Spinal cord (tissue), 10 donors: ENCODE data around the gene SLC6A12. TPM values are rescaled to one million over a fixed set of nuclear protein-coding genes. Genes with fewer than 3 reads are reported as not detected.

Source experiments
- DNase-seq, 6 donors: peaks; one replicate each; pipeline versions ENCODE4 v3.0.0 to v3.0.0-alpha.2; 2013 to 2015; ENCODE audit warnings: low spot score in 6 of 6, low read depth in 4 of 6
- H3K27ac ChIP-seq: one replicate; pipeline ENCODE4 v1.5.1; 2013; ENCODE audit warnings: low read depth, low read length, control low read depth
- H3K27me3 ChIP-seq: one replicate; pipeline ENCODE4 v1.6.1; 2013; ENCODE audit warnings: low read length; ENCODE audit not compliant: control insufficient read depth, insufficient read depth
- H3K36me3 ChIP-seq: one replicate; pipeline ENCODE4 v1.6.1; 2013; ENCODE audit warnings: low read length; ENCODE audit not compliant: control insufficient read depth, insufficient read depth
- H3K4me1 ChIP-seq: one replicate; pipeline ENCODE4 v1.6.1; 2013; ENCODE audit warnings: low read length; ENCODE audit not compliant: control insufficient read depth, insufficient read depth
- H3K4me3 ChIP-seq: one replicate; pipeline ENCODE4 v1.5.1; 2013; ENCODE audit warnings: low read depth, low read length, control low read depth
- H3K9me3 ChIP-seq: one replicate; pipeline ENCODE4 v1.6.1; 2013; ENCODE audit warnings: low read length; ENCODE audit not compliant: control insufficient read depth, insufficient read depth
- WGBS: methylation state at CpG from one replicate; pipeline ENCODE4 v1.1.5; 2013; ENCODE audit warnings: missing lambda C conversion rate; ENCODE audit not compliant: insufficient coverage; 5-methylcytosine and 5-hydroxymethylcytosine counted together
- polyA plus RNA-seq, 2 donors: library from polyadenylated mRNA; unstranded; fragments of 120-200 nt; gene quantifications; one replicate each; pipeline ENCODE4 v1.2.1, GENCODE V29; 2013; ENCODE audit not compliant: insufficient read length in 2 of 2
- total RNA-seq, 2 donors: library from RNA; depleted of rRNA in 1 of 2; stranded (reverse); fragments of 120-200 nt in 1 of 2; fragments of >200 nt in 1 of 2; gene quantifications; one replicate each; pipeline versions ENCODE4 v1.2.3 to v1.2.4, GENCODE V29; 2013 to 2014
- donor health status: healthy.

The SLC6A12 gene
- total and polyA plus RNA-seq, 4 donors: 17.6 to 91.0 (median 45.3) TPM

DNA sequence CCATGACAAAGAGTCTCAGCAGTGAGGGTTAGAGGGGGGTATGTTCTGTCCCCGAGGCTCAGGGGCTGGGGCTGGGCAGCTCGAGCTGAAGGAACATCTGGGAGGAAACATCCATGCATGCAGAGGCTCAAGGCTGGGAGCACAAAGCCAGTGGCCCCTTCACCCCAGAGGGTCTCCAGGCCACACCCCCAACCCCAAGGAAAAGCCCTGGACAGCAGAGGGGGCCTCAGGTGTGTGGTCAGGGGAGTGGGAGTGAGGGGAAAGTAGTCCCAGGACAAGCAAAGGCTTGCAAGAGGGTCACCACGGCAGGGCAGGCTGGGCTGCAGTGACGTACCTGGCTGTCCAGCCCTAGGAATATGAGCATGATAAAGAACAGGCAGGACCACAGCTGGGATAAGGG, 17.5 kb downstream of the SLC6A12 start:
- DNase-seq: no peak
- Histone ChIP-seq H3K36me3 (no peaks in the 10 kb centered on the region), H3K9me3 (no peaks in the 10 kb centered on the region), H3K4me3 (no peak overlapping the region), H3K27ac (no peak overlapping the region), H3K27me3 (no peaks in the 10 kb centered on the region), H3K4me1 (peaks cover 15% of the 10 kb centered on the region)
- 79% methylated on average over 3 of the region's 4 CpGs for WGBS

DNA sequence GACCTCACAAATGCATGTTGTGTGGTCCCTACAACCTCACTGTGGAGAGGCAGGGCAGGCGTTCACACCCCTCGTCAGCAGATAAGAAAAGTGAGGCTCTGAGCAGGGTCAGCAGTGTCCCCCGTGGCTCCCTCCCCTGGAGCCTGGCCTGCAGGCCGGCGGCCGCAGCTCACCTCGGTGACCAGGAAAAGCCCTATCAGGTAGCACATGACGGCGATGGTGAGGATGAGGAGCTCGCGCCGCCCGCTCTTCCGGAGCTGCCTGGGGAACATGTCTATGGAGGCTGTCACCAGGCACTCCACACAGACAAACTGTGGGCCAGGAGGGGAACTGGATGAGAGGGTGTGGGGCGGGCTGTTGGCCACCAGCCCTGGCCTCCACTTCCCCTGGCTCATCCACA, 18.0 kb downstream of the SLC6A12 start:
- Histone ChIP-seq H3K27ac (no peak overlapping the region), H3K36me3 (no peaks in the 10 kb centered on the region), H3K4me1 (peaks cover 15% of the 10 kb centered on the region), H3K9me3 (no peaks in the 10 kb centered on the region), H3K4me3 (no peak overlapping the region), H3K27me3 (no peaks in the 10 kb centered on the region)
- DNase-seq: no peak
- 95% methylated on average over 13 of the region's 15 CpGs for WGBS

DNA sequence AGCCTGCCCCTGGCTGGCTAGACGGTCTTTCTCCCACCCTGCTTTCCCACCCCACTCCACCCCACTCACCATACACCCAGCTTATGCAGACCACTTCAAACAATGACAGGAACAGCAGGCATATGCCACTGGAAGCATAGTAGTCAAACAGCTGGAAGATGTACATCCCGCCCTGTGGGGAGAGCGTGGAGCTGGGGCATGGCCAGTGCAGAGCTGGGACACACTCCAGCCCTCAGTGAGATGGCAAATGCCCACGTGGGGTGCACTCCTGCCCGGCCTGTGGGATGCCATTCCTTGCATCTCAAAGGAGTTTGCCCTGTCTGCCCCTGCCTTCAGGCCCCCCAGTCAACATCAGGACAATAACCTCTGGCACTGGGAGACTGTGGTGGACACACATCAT, 18.8 kb downstream of the SLC6A12 start:
- H3K4me1 ChIP-seq: peaks cover 15% of the 10 kb centered on the region
- WGBS: 68% methylated on average over 5 of the region's 5 CpGs

DNA sequence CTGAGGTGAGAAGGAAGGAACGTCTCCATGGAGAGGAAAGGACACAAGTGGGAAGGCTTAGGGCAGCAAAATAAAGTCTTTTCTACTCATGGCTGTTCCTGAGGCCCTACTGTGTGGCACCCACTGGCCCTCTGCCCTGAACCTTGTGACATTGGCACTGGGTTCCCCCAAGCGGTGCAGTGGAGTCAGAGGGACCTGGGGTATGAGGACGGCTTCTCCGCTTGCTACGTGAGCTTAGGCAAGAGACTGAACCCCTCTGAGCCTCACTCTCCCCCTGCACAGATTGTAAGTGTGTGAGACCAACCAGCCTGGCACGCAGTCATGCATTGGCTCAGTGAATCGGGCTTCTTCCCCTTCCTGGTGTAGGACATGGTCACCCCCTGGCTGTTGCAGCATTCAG, 19.7 kb downstream of the SLC6A12 start:
- Histone ChIP-seq H3K36me3 (no peaks in the 10 kb centered on the region), H3K27ac (no peak overlapping the region), H3K4me3 (no peak overlapping the region), H3K9me3 (no peaks in the 10 kb centered on the region), H3K4me1 (peaks cover 19% of the 10 kb centered on the region), H3K27me3 (no peaks in the 10 kb centered on the region)
- WGBS: 93% methylated on average over 7 of the region's 7 CpGs
- no peak for DNase-seq

More for the DNA sequence above, 18.8 kb downstream of the SLC6A12 start:
- no peak for DNase-seq
- Histone ChIP-seq H3K9me3 (no peaks in the 10 kb centered on the region), H3K36me3 (no peaks in the 10 kb centered on the region), H3K27ac (no peak overlapping the region), H3K4me3 (no peak overlapping the region), H3K27me3 (no peaks in the 10 kb centered on the region)

DNA sequence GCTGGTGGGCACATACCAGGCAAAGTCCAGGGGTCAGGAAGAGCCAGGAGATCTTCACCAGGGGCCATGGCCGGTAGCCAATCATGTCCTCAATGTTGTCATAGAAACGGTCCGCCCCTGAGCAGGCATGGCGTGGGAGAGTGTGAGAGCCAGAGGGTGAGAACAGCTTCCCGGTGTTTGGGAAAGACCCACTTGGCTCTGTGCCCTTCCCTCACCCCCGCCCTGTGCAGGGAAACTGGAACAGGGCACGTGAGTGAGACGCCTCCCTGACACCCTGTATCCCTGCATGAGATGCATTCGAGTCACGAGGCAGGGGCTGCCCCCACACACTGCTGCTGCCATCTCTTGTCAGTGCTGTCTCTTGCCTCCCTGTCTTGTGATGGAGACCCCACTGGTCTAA, 20.7 kb downstream of the SLC6A12 start:
- DNase-seq: peak in 2 of 6 donors; percentile 44 to 50
- H3K27me3 ChIP-seq: no peaks in the 10 kb centered on the region
- H3K4me1 ChIP-seq: peaks cover 22% of the 10 kb centered on the region
- 45% methylated on average over 5 of the region's 10 CpGs for WGBS
- no peak overlapping the region for H3K4me3 ChIP-seq
- no peak overlapping the region for H3K27ac ChIP-seq
- no peaks in the 10 kb centered on the region for H3K9me3 ChIP-seq
- H3K36me3 ChIP-seq: no peaks in the 10 kb centered on the region

DNA sequence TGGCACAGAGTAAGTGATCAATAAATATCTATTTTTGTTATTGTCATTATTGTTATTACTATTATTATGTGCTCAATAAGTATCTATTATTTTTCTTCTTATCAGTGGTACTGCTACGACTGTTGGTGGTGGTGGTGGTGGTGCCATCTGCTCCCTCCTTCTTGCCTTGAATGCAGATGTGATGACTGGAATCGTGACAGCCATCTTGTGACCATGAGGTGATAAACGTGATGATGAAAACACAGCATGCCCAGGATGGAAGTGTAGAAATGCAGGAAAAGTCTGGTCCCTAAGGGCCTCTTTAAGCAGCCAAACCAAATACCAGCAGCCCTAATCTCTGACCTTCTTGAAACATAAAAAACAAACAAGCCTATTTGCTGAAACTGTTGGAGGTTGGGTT, 22.4 kb downstream of the SLC6A12 start:
- no peaks in the 10 kb centered on the region for H3K9me3 ChIP-seq
- no peak overlapping the region for H3K27ac ChIP-seq
- DNase-seq: no peak
- no peak overlapping the region for H3K4me3 ChIP-seq
- H3K36me3 ChIP-seq: no peaks in the 10 kb centered on the region
- peaks cover 22% of the 10 kb centered on the region for H3K4me1 ChIP-seq
- H3K27me3 ChIP-seq: no peaks in the 10 kb centered on the region
- no CpG with 5 or more reads among the region's 3 CpGs for WGBS

DNA sequence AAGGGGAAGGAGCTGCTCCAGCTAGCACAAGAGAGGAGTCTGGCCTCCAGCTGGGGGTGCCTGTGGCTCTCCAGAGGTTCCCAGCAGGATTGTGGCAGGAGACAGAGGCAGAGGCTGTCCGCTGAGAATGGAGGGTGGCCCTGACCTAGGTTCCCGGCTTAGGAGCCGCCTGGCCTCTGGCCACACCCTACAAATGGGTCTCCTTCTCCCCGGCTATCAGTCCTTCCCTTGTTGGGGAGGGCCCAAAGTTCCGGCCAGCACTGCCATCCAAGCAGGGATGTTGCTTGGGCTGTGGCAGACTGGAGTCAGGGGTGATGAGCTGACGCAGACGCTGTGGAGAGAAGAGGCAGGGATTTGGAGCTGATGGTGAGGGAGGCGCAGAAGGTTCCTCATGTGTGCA, 23.1 kb downstream of the SLC6A12 start:
- Histone ChIP-seq H3K4me3 (no peak overlapping the region), H3K36me3 (no peaks in the 10 kb centered on the region), H3K4me1 (peaks cover 22% of the 10 kb centered on the region), H3K27me3 (no peaks in the 10 kb centered on the region), H3K27ac (no peak overlapping the region), H3K9me3 (no peaks in the 10 kb centered on the region)
- 94% methylated on average over 8 of the region's 8 CpGs for WGBS
- DNase-seq: no peak

DNA sequence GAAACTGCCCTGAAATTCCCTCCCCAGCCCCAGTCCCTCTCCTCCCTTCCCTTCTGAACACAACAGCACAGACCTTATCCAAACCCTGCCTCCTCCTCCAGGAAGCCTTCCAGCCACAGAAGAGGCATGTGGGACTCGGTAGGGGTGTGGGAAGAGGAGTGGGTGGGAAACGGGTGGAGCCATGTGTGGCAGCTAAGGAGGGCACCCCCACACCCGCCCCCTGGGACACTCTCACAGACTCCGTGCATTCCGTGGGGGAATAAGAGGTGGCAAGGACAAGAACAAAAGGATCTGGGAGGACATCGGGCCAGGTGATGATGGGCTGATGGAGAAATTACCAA, 24.4 kb downstream of the SLC6A12 start:
- WGBS: 83% methylated on average over 2 of the region's 6 CpGs
- H3K27ac ChIP-seq: no peak overlapping the region
- no peaks in the 10 kb centered on the region for H3K9me3 ChIP-seq
- no peaks in the 10 kb centered on the region for H3K27me3 ChIP-seq
- peaks cover 22% of the 10 kb centered on the region for H3K4me1 ChIP-seq
- no peaks in the 10 kb centered on the region for H3K36me3 ChIP-seq
- H3K4me3 ChIP-seq: no peak overlapping the region
- no peak for DNase-seq

DNA sequence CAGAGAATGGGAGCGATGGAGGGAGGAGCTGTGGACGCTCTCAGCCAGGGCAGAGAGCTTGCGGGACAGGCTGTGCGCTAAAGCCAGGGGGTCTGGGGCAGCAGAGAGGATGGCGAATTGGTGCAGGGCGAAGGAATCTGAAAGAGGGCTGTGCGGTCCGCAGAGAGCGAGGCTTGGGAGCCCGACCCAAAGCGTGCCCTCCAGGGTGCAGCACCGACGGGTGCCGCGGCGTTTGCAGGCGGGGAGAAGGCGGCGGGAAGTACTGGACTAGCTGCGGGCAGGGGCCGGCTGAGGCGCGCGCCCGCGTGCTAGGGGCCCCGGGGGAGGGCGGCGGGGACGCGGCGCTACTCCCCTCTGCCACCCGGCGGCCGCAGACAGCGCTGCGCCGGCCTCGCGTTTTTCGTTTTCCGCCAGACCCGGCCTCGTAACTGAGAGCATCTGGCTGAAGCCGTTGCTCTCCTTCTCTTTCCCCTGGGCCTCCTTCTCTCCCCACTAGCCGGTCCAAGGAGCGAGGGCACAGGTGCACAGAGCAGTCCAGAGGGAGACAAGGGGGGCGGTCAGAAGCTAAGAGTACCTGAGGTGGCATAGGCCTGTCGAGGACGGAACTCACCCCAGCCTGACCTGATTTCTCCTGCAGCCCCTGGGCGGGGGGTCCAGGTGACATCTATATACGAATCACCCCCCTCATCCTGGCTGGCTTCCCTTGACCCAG, 24.9 kb downstream of the SLC6A12 start:
- H3K4me1 ChIP-seq: peaks cover 22% of the 10 kb centered on the region
- H3K27me3 ChIP-seq: no peaks in the 10 kb centered on the region
- H3K27ac ChIP-seq: no peak overlapping the region
- peak overlapping the region; percentile 44 for H3K4me3 ChIP-seq
- 5% methylated on average over 47 of the region's 52 CpGs for WGBS
- no peaks in the 10 kb centered on the region for H3K36me3 ChIP-seq
- DNase-seq: peak in 3 of 6 donors; percentile 52 to 89 (median 87)
- H3K9me3 ChIP-seq: no peaks in the 10 kb centered on the region
